H9 (cell line): ENCODE data around the gene GZMH. TPM values are rescaled to one million over a fixed set of nuclear protein-coding genes. Genes with fewer than 3 reads are reported as not detected.

Experiments
- DNase-seq: peaks from one replicate; pipeline ENCODE4 v3.0.0-alpha.2; 2017
- H2AFZ ChIP-seq: one replicate; pipeline ENCODE4 v1.6.1; 2013; ENCODE audit warnings: mild to moderate bottlenecking, low read length, control low read depth, moderate library complexity
- H2AK5ac ChIP-seq: 2 replicates; pipeline ENCODE4 v1.6.1; 2013; ENCODE audit warnings: low read length, control low read depth, mixed read lengths; ENCODE audit not compliant: insufficient read length
- H2BK120ac ChIP-seq: one replicate; pipeline ENCODE4 v1.6.1; 2013; ENCODE audit warnings: low read depth, mild to moderate bottlenecking, low read length, control low read depth, inconsistent platforms; ENCODE audit not compliant: poor library complexity, severe bottlenecking
- H2BK12ac ChIP-seq: 2 replicates; pipeline ENCODE4 v1.6.1; 2013; ENCODE audit warnings: low read length, control low read depth, mixed read lengths, low read depth; ENCODE audit not compliant: insufficient read length
- H2BK15ac ChIP-seq: 2 replicates; pipeline ENCODE4 v1.6.1; 2013; ENCODE audit warnings: low read depth, low read length, control low read depth
- H2BK20ac ChIP-seq: one replicate; pipeline ENCODE4 v1.6.1; 2013; ENCODE audit warnings: low read depth, mild to moderate bottlenecking, low read length, control low read depth, inconsistent platforms; ENCODE audit not compliant: poor library complexity, severe bottlenecking
- H2BK5ac ChIP-seq: 2 replicates; pipeline ENCODE4 v1.6.1; 2013; ENCODE audit warnings: low read length, control low read depth, mixed read lengths; ENCODE audit not compliant: insufficient read length
- H3K14ac ChIP-seq: 2 replicates; pipeline ENCODE4 v1.6.1; 2013; ENCODE audit warnings: low read length, control low read depth; ENCODE audit not compliant: insufficient read depth
- H3K18ac ChIP-seq: 2 replicates; pipeline ENCODE4 v1.6.1; 2013; ENCODE audit warnings: low read depth, mild to moderate bottlenecking, mixed read lengths, low read length, control low read depth; ENCODE audit not compliant: insufficient read length
- H3K23ac ChIP-seq: 2 replicates; pipeline ENCODE4 v1.6.1; 2013; ENCODE audit warnings: low read length, control low read depth, mixed read lengths, low read depth; ENCODE audit not compliant: insufficient read length
- H3K23me2 ChIP-seq: 2 replicates; pipeline ENCODE4 v1.6.1; 2013; ENCODE audit warnings: low read depth, mild to moderate bottlenecking, mixed read lengths, low read length, control low read depth; ENCODE audit not compliant: insufficient read length, poor library complexity, severe bottlenecking
- H3K27ac ChIP-seq: 2 replicates; pipeline ENCODE4 v1.5.1; 2013; ENCODE audit warnings: low read length, control low read depth, mixed read lengths, low read depth; ENCODE audit not compliant: insufficient read length
- H3K27me3 ChIP-seq: 2 replicates; pipeline ENCODE4 v1.6.1; 2013; ENCODE audit warnings: low read length, control low read depth, inconsistent platforms; ENCODE audit not compliant: insufficient read depth
- H3K4ac ChIP-seq: 2 replicates; pipeline ENCODE4 v1.6.1; 2013; ENCODE audit warnings: low read depth, mild to moderate bottlenecking, control low read depth, inconsistent platforms, low read length, moderate library complexity
- H3K4me1 ChIP-seq: 2 replicates; pipeline ENCODE4 v1.6.1; 2013; ENCODE audit warnings: low read length, control low read depth, inconsistent platforms; ENCODE audit not compliant: insufficient read depth
- H3K4me2 ChIP-seq: 2 replicates; pipeline ENCODE4 v1.6.1; 2013; ENCODE audit warnings: low read length, control low read depth, mixed read lengths; ENCODE audit not compliant: insufficient read length, insufficient read depth
- H3K56ac ChIP-seq: 2 replicates; pipeline ENCODE4 v1.6.1; 2013; ENCODE audit warnings: low read depth, mild to moderate bottlenecking, mixed read lengths, low read length, control low read depth; ENCODE audit not compliant: insufficient read length
- H3K79me1 ChIP-seq: 2 replicates; pipeline ENCODE4 v1.6.1; 2013; ENCODE audit warnings: low read depth, mild to moderate bottlenecking, moderate library complexity, low read length, control low read depth, inconsistent platforms; ENCODE audit not compliant: insufficient read depth, poor library complexity, severe bottlenecking
- H3K79me2 ChIP-seq: 2 replicates; pipeline ENCODE4 v1.6.1; 2013; ENCODE audit warnings: low read length, control low read depth, inconsistent platforms; ENCODE audit not compliant: insufficient read depth
- H3K9ac ChIP-seq: 2 replicates; pipeline ENCODE4 v1.6.1; 2013; ENCODE audit warnings: low read length, control low read depth, mixed read lengths; ENCODE audit not compliant: insufficient read length; ENCODE audit errors: extremely low read depth
- H3K9me3 ChIP-seq: one replicate; pipeline ENCODE4 v1.6.1; 2013; ENCODE audit warnings: low read depth, low read length, inconsistent platforms; ENCODE audit not compliant: control insufficient read depth
- H3T11ph ChIP-seq: one replicate; pipeline ENCODE4 v1.6.1; 2013; ENCODE audit warnings: mild to moderate bottlenecking, low read length, control low read depth, inconsistent platforms
- H4K20me1 ChIP-seq: one replicate; pipeline ENCODE4 v1.6.1; 2013; ENCODE audit not compliant: control insufficient read depth, insufficient read length, insufficient read depth
- H4K5ac ChIP-seq: 2 replicates; pipeline ENCODE4 v1.6.1; 2013; ENCODE audit warnings: low read depth, mild to moderate bottlenecking, mixed read lengths, low read length, control low read depth; ENCODE audit not compliant: insufficient read length
- H4K8ac ChIP-seq: replicated peaks from 2 replicates; pipeline ENCODE4 v1.6.1; 2013; ENCODE audit warnings: low read length, control low read depth, mixed read lengths, low read depth; ENCODE audit not compliant: insufficient read length
- H4K91ac ChIP-seq: 2 replicates; pipeline ENCODE4 v1.6.1; 2013; ENCODE audit warnings: low read depth, mild to moderate bottlenecking, moderate library complexity, mixed read lengths, low read length, control low read depth; ENCODE audit not compliant: insufficient read length
- H3K27ac Mint-ChIP-seq, 3 experiments: 2 replicates in 2 of 3; 3 replicates in 1 of 3; pipeline ENCODE4 v1.8.0; 2020 to 2021; ENCODE audit warnings: mixed read lengths in 3 of 3, mild to moderate bottlenecking in 1 of 3, moderate library complexity in 1 of 3
- H3K27me3 Mint-ChIP-seq: 2 replicates; pipeline ENCODE4 v1.8.0; 2021; ENCODE audit warnings: low read depth, mild to moderate bottlenecking, moderate library complexity, mixed read lengths
- H3K36me3 Mint-ChIP-seq, 3 experiments: 2 replicates in 2 of 3; 3 replicates in 1 of 3; pipeline ENCODE4 v1.8.0; 2020 to 2021; ENCODE audit warnings: low read depth in 3 of 3, mixed read lengths in 3 of 3; ENCODE audit not compliant: insufficient read depth in 1 of 3
- H3K4me1 Mint-ChIP-seq, 2 experiments: 2 replicates each; pipeline ENCODE4 v1.8.0; 2020; ENCODE audit warnings: mixed read lengths in 2 of 2
- H3K4me3 Mint-ChIP-seq, 2 experiments: 2 replicates in 1 of 2; 3 replicates in 1 of 2; pipeline ENCODE4 v1.8.0; 2020 to 2021; ENCODE audit warnings: mild to moderate bottlenecking in 2 of 2, mixed read lengths in 2 of 2, moderate library complexity in 1 of 2
- H3K9me3 Mint-ChIP-seq, 2 experiments: 2 replicates in 1 of 2; 3 replicates in 1 of 2; pipeline ENCODE4 v1.8.0; 2020; ENCODE audit warnings: mild to moderate bottlenecking in 2 of 2, mixed read lengths in 2 of 2, moderate library complexity in 1 of 2
- CTCF ChIP-seq: fragments of 200-600 bp; sonication (generic); conservative IDR thresholded peaks from 3 replicates; pipeline ENCODE4 v1.8.0; 2021; ENCODE audit warnings: antibody characterized with exemption, mild to moderate bottlenecking
- WGBS: extraction: QIAGEN DNeasy Blood & Tissue Kit; methylation state at CpG from one replicate; pipeline ENCODE4 v1.1.7; 2013; ENCODE audit warnings: missing lambda C conversion rate, low lambda C conversion rate, mixed read lengths; ENCODE audit not compliant: insufficient read length; ENCODE audit errors: extremely low coverage; 5-methylcytosine and 5-hydroxymethylcytosine counted together
- total RNA-seq: library from RNA; stranded (reverse); gene quantifications from 2 replicates; pipeline ENCODE4 v1.2.1, GENCODE V29; 2021

Gene GZMH
- total RNA-seq, 1 experiment from 2014 or later: not detected

- H3K56ac ChIP-seq: no peak overlapping the region
- no peaks in the 10 kb centered on the region for H3K23me2 ChIP-seq
- DNase-seq: peak; percentile 74
- no peak overlapping the region for H2BK5ac ChIP-seq
- no peak overlapping the region for H2BK20ac ChIP-seq
- peak; percentile 57 for TF ChIP-seq CTCF
- H3K9me3 ChIP-seq: no peaks in the 10 kb centered on the region
- H3K79me1 ChIP-seq: no peaks in the 10 kb centered on the region
- Mint-ChIP-seq H3K27me3 (peaks cover 3% of the 10 kb centered on the region), H3K9me3 (peaks cover 2 to 77% of the 10 kb centered on the region in 2 experiments; a peak in 3 of 5 replicates), H3K4me1 (no peaks in the 10 kb centered on the region), H3K4me3 (no peak overlapping the region), H3K27ac (peak overlapping the region in 1 of 3 experiments; percentile 89; a peak in 3 of 7 replicates), H3K36me3 (peaks cover 0 to 33% (median 0%) of the 10 kb centered on the region in 3 experiments; a peak in 3 of 7 replicates)
- H4K5ac ChIP-seq: no peak overlapping the region
- H3K9ac ChIP-seq: no peak overlapping the region
- H3K27ac ChIP-seq: no peak overlapping the region
- H2BK15ac ChIP-seq: no peak overlapping the region
- no peak overlapping the region for H3K23ac ChIP-seq
- no peaks in the 10 kb centered on the region for H3K79me2 ChIP-seq
- H2BK12ac ChIP-seq: no peak overlapping the region
- no CpG with 5 or more reads among the region's 3 CpGs for WGBS
- no peak overlapping the region for H2AK5ac ChIP-seq
- no peaks in the 10 kb centered on the region for H3K4me1 ChIP-seq
- H3K14ac ChIP-seq: no peak overlapping the region
- H3T11ph ChIP-seq: no peak overlapping the region
- no peak overlapping the region for H4K91ac ChIP-seq
- H4K20me1 ChIP-seq: no peaks in the 10 kb centered on the region
- H2AFZ ChIP-seq: no peak overlapping the region
- no peak overlapping the region for H2BK120ac ChIP-seq
- no peak overlapping the region for H3K4ac ChIP-seq
- H4K8ac ChIP-seq: no peak overlapping the region
- no peak overlapping the region for H3K4me2 ChIP-seq
- no peaks in the 10 kb centered on the region for H3K27me3 ChIP-seq
- H3K18ac ChIP-seq: no peak overlapping the region
Measured at GRCh38 chr14:24605435-24606190, 3.9 kb downstream of the GZMH start.
